GM21576 (cell line): Measurements from ENCODE around the gene MDH2.
"Not testable (repeated sequence)": the region's sequence is repeated elsewhere in the genome, so short reads cannot be mapped to it uniquely, and the experiment has no call there.

ENCODE experiments used
- ATAC-seq: cut with Tn5 transposase; IDR thresholded peaks from one replicate; pipeline ENCODE4 v1.9.1; 2021; ENCODE audit warnings: mild to moderate bottlenecking, moderate library complexity; ENCODE audit not compliant: unreplicated experiment

Gene MDH2, protein sequence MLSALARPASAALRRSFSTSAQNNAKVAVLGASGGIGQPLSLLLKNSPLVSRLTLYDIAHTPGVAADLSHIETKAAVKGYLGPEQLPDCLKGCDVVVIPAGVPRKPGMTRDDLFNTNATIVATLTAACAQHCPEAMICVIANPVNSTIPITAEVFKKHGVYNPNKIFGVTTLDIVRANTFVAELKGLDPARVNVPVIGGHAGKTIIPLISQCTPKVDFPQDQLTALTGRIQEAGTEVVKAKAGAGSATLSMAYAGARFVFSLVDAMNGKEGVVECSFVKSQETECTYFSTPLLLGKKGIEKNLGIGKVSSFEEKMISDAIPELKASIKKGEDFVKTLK

DNA sequence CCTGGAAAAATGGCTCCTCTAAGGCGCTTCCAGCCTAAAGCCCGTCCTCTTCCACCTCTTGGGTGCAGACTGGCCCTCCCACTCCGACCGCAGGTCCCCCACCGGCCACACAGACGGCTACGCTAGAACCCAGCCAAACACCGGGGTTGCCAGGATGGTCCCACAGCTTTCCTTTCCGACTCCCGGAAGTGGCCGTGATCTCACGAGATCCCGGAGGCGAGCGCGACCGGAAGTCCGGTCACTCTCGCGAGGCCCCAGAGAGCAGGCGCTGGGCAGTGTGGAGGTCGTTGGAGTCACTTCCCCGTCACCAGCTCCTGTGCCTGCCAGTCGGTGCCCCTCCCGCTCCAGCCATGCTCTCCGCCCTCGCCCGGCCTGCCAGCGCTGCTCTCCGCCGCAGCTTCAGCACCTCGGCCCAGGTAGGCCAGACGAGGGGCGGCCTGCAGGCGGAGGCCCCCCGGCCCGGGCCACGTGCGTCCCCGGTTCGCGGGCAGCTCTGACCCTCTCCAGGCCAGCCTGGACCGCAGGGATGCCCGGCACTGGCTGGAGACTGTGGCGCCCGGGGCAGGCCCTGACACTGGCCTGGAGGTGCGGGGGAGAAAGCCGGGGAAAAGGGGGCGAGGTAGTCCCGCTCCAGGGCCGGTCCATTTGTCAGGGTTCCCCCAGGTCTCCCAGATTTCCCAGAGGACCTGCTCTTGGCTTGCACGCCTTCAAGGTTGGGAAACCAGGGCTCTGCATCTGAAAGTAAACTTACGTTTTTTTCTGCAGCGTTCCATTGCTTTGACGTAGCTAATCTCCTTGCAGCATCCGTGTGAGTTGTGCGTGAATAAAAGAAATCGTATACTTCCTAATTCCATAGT lies at the start of gene MDH2, which contains the start of gene STYXL1:
Gene MDH2, plus strand, starts transcription at position 296 of the 857 bp plus-strand sequence. Its CDS starts 55 bp downstream, at position 351.
Gene STYXL1, minus strand, starts transcription at position 190 of the 857 bp plus-strand sequence. CDS start 17,477 bp downstream, outside the sequence.
- ATAC-seq, result peak; percentile 96

DNA sequence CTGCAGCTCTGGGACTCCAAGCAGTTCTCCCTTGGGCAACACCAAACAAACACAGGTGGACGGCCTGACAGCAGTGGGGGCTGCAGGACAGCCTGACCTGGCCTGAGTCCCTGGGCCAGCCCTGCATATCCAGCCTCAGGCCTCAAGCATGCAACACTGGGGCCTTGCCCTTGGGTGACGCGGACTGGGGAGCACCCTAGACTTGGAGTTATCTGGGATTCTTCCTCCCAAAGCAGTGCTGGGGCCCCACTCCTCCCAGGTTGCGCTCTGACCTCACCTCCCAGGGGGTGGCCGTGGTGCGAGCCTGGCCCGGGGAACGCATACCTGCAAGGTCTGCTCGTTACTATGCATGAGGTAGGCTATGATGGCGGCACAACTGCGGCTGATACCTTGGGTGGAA lies 47.3 kb upstream of the MDH2 start:
- no peak for ATAC-seq

DNA sequence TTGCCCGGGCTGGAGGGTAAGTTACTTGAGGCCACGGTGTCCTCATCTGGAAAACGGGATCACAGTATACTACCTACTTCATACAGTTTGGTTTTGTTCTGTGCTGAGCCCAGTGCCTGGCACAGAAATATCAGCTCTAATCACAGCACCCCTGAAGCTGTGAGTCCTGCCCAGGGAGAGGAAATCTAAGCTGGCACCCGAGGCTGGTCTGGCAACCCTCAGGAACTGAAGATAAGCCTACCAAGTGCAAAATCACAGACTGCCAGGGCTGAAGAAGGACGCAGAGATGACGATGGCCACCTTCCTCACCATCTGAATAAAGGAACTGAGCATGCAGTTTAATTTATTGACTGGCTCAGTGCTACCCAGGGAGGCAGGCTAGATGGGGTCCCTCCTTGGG lies 45.8 kb upstream of the MDH2 start:
- no peak for ATAC-seq

DNA sequence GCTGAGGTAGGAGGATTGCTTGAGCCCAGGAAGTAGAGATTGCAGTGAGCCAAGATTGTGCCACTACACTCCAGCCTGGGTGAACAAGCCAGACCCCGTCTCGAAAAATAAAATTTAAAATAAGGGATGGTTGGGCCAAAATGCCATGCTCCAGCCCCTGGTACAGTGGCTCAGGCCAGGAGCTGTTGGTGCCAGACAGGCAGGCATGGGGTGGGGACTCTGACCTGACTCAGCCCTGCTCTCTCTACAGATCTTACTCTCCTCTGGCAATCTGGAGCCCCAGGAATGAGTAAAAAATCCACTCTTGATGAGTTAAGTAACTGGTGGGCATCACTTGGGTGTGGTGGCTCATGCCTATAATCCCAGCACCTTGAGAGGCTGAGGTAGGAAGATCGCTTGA lies 45.1 kb upstream of the MDH2 start:
- no peak for ATAC-seq

DNA sequence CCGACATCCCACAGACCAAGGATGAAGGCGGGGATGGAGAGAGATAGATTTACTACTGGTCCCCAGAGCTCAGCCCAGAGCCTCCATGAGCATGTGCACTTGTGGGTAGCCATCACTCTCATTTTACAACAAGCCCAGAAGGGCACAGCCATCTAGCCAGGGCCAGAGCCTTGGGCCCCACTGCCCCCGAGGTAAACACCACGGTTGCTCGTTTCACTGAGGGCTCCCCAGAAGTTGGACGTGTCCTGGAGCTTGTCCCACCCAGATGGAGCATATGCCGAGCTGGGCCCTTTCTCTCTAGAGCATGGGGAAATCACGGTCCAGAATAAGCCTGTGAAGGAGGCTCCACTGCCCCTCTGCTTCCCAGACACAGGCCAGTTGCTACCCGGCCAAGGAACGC lies 44.6 kb upstream of the MDH2 start:
- ATAC-seq, result no peak

DNA sequence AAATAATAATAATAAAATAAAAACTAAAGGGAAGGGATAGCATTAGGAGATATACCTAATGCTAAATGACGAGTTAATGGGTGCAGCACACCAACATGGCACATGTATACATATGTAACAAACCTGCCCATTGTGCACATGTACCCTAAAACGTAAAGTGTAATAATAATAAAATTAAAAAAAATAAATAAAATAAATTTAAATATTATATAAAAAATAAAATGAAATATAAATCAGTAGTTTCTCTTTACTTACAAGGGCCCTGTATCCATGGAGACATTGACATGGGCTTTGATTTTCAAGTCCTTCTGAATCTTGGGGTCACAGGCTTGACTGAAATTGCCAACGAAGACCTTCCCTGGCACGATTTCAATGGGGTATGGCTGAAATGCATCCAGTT lies 42.9 kb upstream of the MDH2 start:
- not testable (repeated sequence) for ATAC-seq

DNA sequence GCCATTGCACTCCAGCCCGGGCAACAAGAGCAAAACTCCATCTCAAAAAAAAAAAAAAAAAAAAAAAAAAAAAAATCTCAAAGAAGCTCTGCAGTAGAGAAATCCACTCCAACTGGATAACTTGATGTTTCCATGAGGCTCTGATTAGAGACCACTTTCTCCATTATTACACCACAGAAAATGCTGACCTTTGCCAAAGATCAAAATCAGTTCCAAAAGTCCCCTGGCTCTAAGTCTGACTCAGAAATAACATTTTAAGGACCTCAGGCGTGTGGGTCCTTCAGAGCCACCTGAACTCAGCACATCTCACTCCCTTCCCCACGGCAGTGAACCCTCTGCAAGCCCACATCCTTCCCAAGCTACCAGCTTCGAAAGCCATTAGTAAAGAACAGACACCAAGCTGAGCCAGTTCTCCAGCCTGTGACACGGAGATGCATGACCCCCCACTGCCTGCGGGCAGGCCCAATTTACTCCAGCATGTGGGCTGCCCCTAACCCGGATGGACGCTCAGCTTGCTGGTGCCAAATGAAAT lies 39.7 kb upstream of the MDH2 start:
- no peak for ATAC-seq

DNA sequence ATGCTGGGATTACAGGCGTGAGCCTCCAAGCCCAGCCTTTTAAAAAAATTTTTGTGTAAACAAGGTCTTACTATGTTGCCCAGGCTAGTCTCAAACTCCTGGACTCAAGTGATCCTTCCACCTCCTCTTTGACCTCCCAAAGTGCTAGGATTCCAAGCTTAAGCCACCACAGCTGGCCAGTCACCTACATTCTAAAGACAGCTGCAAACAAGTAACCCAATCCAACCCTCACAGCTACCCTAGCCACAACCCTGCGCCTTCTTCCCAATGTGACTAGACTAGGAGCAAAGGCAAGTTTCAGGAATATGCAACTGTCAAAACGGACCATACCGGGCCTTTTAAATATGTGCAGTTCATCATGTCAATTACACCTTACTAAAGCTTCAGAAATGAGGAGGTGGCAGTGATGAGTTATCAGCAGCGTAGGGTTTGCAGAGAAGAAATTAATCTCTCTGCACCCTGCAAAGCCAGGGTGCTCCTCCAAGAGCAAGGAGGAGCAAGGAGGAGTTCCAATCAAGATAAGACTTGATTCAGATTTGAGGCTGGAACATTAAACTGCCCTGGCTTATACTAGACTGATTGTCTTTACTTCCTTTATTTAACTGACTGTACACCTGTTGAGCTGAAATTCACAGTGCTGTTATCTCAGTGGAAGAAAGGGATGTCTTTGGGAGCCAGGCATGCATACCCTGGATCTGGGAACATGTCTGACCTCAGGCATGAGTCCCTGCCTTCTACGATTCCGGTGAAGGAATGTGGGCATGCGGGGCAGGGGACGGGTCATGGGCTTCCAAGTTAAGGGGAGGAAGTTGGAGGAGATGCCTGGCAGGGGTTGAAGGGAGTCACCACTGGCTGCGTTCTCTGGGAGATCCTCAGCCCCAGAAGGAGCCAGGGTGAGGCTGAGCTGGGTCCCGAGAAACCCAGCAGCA lies 38.0 kb upstream of the MDH2 start:
- ATAC-seq, result no peak

DNA sequence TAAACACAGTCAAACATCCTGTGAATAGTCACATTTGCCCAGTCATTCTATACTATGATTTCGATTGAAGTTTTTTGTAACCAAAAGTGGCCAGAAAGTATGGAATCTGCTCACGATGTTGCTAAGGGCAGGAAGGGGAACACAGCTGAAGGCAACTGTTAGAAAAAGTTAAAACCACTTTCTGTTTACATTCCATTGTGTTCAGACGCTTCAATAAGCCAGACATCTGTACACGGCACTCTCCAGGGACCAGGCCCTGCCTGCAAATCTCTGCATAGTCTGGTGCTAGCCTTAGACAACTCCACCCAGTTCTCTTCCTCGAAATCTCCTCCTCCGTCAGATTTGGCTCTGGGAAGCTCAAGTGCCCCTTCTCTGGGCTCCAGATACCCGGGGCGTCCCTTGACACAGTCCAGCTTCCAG lies 36.5 kb upstream of the MDH2 start:
- no peak for ATAC-seq

DNA sequence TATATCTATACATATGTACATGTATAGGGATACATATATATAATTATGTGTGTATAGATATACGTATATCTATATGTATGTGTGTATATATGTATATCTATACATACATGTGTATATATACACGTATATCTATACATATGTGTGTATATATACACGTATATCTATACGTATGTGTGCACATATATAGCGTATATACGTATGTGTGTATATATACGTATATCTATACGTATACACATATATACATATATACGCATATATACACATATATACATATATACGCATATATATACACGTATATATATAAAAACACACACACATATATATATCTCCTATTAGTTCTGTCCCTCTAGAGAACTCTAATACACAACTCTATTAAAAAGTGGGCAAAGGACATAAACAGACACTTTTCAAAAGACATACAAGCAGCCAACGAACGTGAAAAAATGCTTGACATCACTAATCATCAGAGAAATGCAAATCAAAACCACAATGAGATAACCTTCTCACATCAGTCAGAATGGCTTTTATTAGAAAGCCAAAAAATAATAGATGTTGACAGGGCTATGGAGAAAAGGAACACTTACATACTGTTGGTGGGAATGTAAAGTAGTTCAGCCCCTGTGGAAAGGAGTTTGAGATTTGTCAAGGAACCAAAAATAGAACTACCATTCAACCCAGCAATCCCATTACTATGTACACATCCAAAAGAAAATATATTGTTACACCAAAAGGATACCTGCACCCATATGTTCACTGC lies 31.5 kb upstream of the MDH2 start:
- no peak for ATAC-seq

DNA sequence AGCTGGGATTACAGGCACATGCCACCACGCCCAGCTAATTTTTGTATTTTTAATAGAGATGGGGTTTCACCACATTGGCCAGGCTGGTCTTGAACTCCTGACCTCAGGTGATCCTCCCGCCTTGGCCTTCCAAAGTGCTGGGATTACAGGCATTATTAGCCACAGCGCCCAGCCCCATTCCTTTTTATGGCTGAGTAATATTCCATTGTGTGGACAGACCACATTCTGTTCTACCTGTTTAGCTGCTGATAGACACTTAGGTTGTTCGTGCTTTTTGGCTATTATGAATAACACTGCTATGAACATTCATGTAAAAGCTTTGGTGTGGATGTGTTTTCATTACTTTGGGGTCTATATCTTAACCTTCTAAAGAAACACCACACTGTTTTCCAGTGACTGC lies 29.4 kb upstream of the MDH2 start:
- not testable (repeated sequence) for ATAC-seq

DNA sequence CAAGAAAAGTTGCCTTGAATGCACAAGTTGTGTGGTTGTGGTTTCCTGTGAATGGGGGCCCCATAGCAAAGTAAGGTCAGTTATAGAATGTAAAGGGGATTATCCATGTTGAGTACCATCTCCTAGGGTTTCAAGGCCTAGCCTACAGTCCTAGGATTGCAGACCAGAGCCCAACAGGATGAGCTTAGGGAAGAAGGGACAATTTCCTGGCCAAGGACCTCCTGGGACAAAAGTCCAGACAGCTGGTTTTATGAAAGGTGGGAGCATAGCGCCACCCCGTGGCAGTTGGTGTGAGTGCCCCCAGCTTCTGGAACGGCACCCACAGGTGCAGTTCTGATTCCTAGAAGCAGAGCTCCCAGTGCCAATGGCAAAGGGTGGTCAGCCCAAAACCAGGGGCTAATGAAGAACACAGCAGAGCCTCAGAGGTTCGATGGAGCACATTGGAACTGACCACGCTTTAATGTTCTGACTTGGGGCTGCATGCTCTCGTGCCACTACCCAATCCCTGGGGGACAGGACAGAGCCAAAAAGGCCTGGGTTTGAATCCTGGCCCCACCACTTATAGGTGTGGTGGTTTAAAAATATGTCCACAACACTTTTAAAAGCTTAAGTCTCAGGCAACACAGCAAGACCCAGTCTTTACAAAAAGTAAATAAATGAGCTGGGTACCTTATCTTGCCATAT lies 27.7 kb upstream of the MDH2 start:
- no peak for ATAC-seq

DNA sequence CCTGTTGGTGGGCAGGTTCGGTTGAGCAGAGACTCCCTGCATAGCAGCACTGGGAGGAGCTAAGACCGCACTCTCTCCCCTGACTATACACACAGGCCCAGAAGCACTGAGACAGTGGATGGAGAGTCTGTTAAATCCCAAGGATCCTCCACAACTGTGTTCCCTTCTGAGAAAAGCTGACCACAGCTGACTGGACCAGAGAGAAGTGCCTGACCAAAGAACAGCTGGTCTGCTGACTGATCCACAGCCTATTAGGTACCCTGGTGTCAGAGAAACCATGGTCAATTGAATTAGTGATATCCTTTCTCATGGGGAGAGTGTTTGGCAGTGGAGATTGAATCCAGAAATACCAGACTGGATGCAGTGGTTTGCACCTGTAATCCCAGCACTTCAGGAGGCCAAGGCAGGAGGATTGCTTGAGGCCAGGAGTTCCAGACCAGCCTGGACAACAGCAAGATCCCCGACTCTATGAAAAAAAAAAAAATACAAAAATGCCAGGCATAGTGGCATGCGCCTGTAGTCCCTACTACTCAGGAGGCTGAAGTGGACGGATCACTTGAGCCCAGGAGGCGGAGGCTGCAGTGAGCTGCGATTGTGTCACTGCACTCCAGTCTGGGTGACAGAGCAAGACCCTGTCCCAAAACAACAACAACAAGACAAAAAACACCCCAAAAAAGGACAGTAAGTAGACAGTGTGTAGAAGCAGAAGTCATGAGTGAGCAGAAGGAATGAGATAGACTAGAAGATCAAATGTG lies 25.7 kb upstream of the MDH2 start:
- ATAC-seq, result no peak

DNA sequence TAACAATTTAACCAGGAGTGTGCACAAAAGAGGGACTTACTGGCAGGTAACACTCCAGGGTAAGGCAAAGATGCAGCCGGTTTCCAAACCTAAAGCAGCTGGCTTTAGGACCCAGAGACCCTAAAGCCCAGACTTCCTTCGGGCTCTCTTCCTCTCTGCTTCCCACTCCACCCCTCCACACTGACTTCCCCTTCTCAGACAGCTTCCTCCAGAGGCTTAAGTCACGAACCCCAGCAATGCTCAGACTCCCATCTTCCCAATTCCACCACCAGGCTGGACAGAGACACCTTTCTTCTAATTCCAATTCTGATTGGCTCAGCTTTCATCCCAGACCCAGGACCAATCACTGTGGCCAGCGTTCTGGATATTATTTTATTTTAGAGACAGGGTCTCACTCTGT lies 24.9 kb upstream of the MDH2 start:
- no peak for ATAC-seq

DNA sequence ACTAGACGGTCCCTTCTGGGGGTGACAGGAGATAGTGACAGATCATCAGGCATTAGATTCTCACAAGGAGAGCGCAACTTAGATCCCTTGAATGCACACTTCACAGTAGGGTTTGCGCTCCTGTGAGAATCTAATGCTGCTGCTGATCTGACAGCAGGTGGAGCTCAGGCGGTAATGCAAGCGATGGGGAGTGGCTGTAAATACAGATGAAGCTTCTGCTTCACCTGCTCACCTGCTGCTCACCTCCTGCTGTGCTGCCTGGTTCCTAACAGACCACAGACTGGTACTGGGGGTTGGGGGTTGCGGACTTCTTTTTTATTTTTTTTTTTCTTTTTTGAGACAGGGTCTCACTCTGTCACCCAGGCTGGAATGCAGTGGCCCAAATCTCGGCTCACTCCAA lies 18.2 kb upstream of the MDH2 start:
- not testable (repeated sequence) for ATAC-seq

DNA sequence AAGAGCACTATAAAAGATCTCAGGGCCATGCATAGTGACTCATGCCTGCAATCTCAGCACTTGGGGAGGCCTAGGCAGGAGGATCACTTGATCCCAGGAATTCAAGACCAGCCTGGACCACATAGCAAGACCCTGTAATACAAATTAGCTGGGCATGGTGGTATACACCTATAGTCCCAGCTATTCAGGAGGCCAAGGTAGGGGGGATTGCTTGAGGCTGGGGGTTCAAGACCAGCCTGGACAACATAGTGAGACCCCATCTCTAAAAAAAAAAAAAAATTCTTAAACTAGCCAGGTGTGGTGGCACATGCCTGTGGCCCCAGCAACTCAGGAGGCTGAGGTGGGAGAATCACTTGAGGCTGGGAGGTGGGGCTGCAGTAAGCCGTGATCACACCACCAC lies 15.9 kb upstream of the MDH2 start:
- ATAC-seq, result no peak

DNA sequence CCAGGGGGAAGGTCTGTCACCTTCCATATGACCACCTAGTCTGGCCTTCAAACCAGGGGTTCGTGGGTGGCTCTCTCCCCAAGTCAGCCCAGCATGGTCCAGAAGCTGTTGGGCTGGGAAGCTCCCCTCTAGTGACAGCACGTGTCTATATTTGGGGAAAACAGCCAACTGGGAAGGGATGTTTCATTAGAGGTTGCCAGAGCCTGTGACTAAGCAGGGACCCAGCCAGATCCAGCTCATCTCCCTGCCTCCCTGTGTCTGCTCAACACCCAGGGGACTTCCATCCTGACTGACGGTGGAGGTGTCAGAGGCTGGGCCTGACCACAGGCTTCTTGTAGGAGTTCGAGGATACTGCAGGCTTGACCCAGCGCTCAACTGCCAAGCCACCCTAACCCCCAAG lies 10.6 kb upstream of the MDH2 start:
- no peak for ATAC-seq

DNA sequence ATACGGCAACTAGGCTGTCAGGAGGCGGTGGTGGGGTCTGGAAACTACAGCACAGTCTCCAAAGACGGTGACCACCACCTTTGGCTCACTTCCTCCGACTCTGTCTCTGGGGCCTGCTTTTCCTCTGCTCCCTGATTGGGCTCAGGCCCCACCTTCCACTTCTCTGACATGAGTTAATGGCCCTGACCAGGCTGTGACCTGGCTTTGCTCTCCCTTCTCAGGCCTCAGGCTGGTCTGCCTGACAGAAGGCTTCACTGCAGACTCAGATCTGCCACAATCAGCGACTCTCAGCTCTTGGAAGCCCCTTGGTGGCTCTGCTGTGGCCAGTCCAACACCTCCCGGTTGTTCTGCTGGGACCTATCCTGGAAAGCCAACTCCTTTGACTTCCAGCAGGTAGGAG lies 7.8 kb upstream of the MDH2 start:
- no peak for ATAC-seq
